ENCODE measurements around the gene PHEX. TPM values are rescaled to one million over a fixed set of nuclear protein-coding genes. Genes with fewer than 3 reads are reported as not detected.

The PHEX gene
- polyA plus RNA-seq, 3 donors = 0.03 TPM; not detected in 2

DNA sequence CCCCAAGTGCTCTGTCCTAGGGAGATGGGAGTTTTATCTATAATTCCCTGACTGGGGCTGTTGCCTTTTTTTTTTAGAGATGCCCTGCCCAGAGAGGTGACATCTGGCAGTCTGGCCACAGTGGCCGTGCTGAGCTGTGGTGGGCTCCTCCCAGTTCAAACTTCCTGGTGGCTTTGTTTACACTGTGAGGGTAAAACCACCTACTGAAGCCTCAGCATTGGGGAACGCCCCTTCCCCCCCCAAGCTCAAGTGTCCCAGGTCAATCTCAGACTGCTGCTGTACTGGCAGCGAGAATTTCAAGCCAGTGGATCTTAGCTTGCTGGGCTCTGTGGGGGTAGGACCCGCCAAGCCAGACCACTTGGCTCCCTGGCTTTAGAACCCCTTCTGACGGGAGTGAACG is 202.3 kb downstream of the PHEX start:
- no peak overlapping the region for H3K4me3 ChIP-seq (replicated peaks in 1 of 3; ENCODE audit: low read depth in 2 of 3, low read length in 3 of 3)
- TF ChIP-seq, protein P1, sequence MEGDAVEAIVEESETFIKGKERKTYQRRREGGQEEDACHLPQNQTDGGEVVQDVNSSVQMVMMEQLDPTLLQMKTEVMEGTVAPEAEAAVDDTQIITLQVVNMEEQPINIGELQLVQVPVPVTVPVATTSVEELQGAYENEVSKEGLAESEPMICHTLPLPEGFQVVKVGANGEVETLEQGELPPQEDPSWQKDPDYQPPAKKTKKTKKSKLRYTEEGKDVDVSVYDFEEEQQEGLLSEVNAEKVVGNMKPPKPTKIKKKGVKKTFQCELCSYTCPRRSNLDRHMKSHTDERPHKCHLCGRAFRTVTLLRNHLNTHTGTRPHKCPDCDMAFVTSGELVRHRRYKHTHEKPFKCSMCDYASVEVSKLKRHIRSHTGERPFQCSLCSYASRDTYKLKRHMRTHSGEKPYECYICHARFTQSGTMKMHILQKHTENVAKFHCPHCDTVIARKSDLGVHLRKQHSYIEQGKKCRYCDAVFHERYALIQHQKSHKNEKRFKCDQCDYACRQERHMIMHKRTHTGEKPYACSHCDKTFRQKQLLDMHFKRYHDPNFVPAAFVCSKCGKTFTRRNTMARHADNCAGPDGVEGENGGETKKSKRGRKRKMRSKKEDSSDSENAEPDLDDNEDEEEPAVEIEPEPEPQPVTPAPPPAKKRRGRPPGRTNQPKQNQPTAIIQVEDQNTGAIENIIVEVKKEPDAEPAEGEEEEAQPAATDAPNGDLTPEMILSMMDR (IDR thresholded peaks at IDR 0.05) = no peak
- Mint-ChIP-seq H3K27ac (no peak overlapping the region), H3K4me3 (no peak overlapping the region), H3K27me3 (ENCODE audit: low read depth in 3 of 3) (peaks cover 0 to 5% (median 2%) of the 10 kb centered on the region in 3 donors), H3K36me3 (no peaks in the 10 kb centered on the region), H3K9me3 (peaks cover 3 to 7% (median 6%) of the 10 kb centered on the region in 7 donors), H3K4me1 (no peaks in the 10 kb centered on the region)
- H3K79me2 ChIP-seq (ENCODE audit: insufficient read depth, low read length) = no peaks in the 10 kb centered on the region
- no peak overlapping the region for H3K9ac ChIP-seq (ENCODE audit: insufficient read depth, low read length, poor library complexity, severe bottlenecking)
- H2AFZ ChIP-seq (ENCODE audit: insufficient read depth, low read depth, low read length, poor library complexity, severe bottlenecking) = no peak overlapping the region
- H3K36me3 ChIP-seq (replicated peaks in 1 of 2; ENCODE audit: control insufficient read depth in 1 of 2, insufficient read depth in 2 of 2, low read length in 2 of 2) = no peaks in the 10 kb centered on the region
- H3K4me2 ChIP-seq (replicated peaks; ENCODE audit: extremely low read depth, low read length, poor library complexity, severe bottlenecking) = no peak overlapping the region
- WGBS (ENCODE audit: insufficient coverage) = no CpG with 5 or more reads among the region's 6 CpGs
- H4K20me1 ChIP-seq (ENCODE audit: insufficient read depth, low read length) = no peaks in the 10 kb centered on the region
- intact Hi-C loops (cut with micrococcal nuclease) = no loop called here
- no peak for DNase-seq
- no peak overlapping the region for H3K27ac ChIP-seq (ENCODE audit: low read depth in 1 of 2, low read length in 2 of 2)
- peaks cover 0 to 13% of the 10 kb centered on the region in 2 donors for H3K9me3 ChIP-seq (replicated peaks in 1 of 2; ENCODE audit: control insufficient read depth in 1 of 2, insufficient read depth in 1 of 2, low read length in 2 of 2)
- no peaks in the 10 kb centered on the region for H3K27me3 ChIP-seq (ENCODE audit: control insufficient read depth in 2 of 2, insufficient read depth in 2 of 2, low read length in 2 of 2)
- no peaks in the 10 kb centered on the region for H3K4me1 ChIP-seq (ENCODE audit: control insufficient read depth in 1 of 2, insufficient read depth in 2 of 2, low read length in 2 of 2)

DNA sequence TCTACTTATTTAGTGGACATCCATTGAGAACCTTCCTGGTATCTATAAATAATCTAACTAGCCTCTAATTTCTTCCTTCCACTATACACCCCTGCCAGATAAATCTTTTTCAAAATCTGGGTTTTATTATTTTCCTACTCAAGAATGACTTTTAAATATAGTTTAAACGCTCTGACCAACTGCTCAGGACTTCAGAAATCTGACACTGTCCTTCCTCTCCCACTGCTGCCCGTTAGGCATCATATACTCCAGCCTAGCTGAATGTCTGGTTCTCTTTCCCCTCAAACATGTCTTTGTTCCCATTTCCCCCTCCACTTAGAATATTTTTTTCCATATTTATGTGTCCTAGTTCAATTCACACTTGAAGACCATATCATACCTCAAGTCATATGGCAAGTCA is 205.4 kb downstream of the PHEX start:
- no peak overlapping the region for H3K4me3 ChIP-seq (replicated peaks in 1 of 3; ENCODE audit: low read depth in 2 of 3, low read length in 3 of 3)
- H3K4me1 ChIP-seq (ENCODE audit: control insufficient read depth in 1 of 2, insufficient read depth in 2 of 2, low read length in 2 of 2) = no peaks in the 10 kb centered on the region
- WGBS (ENCODE audit: insufficient coverage) = no CpG with 5 or more reads among the region's 2 CpGs
- H3K4me2 ChIP-seq (replicated peaks; ENCODE audit: extremely low read depth, low read length, poor library complexity, severe bottlenecking) = no peak overlapping the region
- H2AFZ ChIP-seq (ENCODE audit: insufficient read depth, low read depth, low read length, poor library complexity, severe bottlenecking) = no peak overlapping the region
- Mint-ChIP-seq H3K9me3 (peaks cover 2 to 9% (median 5%) of the 10 kb centered on the region in 7 donors), H3K27me3 (ENCODE audit: low read depth in 3 of 3) (peaks cover 0 to 7% (median 0%) of the 10 kb centered on the region in 3 donors), H3K4me3 (no peak overlapping the region), H3K27ac (no peak overlapping the region), H3K4me1 (no peaks in the 10 kb centered on the region), H3K36me3 (no peaks in the 10 kb centered on the region)
- peaks cover 0 to 13% of the 10 kb centered on the region in 2 donors for H3K9me3 ChIP-seq (replicated peaks in 1 of 2; ENCODE audit: control insufficient read depth in 1 of 2, insufficient read depth in 1 of 2, low read length in 2 of 2)
- H3K27ac ChIP-seq (ENCODE audit: low read depth in 1 of 2, low read length in 2 of 2) = no peak overlapping the region
- no peaks in the 10 kb centered on the region for H3K27me3 ChIP-seq (ENCODE audit: control insufficient read depth in 2 of 2, insufficient read depth in 2 of 2, low read length in 2 of 2)
- H3K9ac ChIP-seq (ENCODE audit: insufficient read depth, low read length, poor library complexity, severe bottlenecking) = no peak overlapping the region
- H4K20me1 ChIP-seq (ENCODE audit: insufficient read depth, low read length) = no peaks in the 10 kb centered on the region
- no peak for DNase-seq
- intact Hi-C loops (cut with micrococcal nuclease) = no loop called here
- H3K36me3 ChIP-seq (replicated peaks in 1 of 2; ENCODE audit: control insufficient read depth in 1 of 2, insufficient read depth in 2 of 2, low read length in 2 of 2) = no peaks in the 10 kb centered on the region
- TF ChIP-seq, protein P1 (IDR thresholded peaks at IDR 0.05) = no peak
- H3K79me2 ChIP-seq (ENCODE audit: insufficient read depth, low read length) = no peaks in the 10 kb centered on the region
